ENCODE data around the gene NDUFV2.
"Not testable (repeated sequence)": the region's sequence is repeated elsewhere in the genome, so short reads cannot be mapped to it uniquely, and the experiment has no call there.

Gene NDUFV2

DNA sequence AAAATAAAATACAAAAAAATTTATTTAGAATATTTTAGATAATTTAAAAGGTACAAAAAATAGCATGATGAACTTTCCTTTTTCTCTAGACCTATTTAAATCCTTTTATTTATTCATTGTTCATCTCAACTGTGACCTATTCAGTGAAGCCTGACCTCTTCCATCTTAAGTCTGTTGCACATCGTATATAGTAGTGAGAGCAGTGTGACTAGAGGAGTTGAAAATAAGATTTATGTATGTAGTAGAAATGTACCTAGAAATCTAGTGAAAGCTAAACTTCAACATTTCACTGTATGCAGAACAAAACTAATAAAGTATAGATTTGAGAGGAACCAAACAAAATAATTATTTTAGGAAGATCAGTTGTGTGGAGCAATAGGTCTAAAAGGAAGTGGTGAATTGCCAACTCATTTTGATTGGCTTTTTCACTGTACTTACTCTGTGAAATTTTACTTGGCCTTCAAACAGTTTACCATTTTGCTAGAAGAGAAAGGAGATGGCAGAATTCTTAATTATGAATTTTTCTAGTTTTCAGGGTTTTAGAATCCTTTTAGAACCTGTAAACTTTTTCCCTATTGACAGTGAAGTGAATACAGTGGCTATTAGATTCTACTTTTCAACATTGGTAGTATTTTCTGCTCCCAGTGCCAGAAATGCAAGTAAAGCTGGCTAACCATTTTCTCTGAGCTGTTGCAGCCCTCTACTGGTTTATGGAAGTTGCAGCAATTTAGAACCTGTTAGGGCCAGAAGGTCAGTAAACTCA lies 45.1 kb downstream of the NDUFV2 start:
- in situ Hi-C loops (cut with MboI; ENCODE audit: low sequenced_read_pairs) = loop anchor here (10.0 kb wide), 1 partner anchor 73 kb away; no protein-coding TSS in a partner anchor

DNA sequence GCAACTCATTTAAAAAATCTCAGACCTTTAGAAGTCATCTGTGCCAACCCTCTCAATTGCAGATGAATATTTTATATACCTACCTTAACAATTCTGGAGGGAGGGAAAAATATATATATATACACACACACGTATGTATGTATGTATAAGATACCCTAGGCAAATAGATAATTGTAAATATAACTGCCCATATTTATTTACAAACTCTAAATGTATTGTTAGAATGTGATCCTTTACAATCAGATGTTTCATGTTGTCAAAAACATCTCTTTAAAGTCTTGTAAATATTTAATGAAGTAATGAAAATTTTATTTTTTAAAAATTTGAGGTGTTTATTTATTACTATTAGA lies 45.7 kb downstream of the NDUFV2 start:
- in situ Hi-C loops (cut with MboI; ENCODE audit: low sequenced_read_pairs) = loop anchor here (10.0 kb wide), 1 partner anchor 73 kb away; no protein-coding TSS in a partner anchor

DNA sequence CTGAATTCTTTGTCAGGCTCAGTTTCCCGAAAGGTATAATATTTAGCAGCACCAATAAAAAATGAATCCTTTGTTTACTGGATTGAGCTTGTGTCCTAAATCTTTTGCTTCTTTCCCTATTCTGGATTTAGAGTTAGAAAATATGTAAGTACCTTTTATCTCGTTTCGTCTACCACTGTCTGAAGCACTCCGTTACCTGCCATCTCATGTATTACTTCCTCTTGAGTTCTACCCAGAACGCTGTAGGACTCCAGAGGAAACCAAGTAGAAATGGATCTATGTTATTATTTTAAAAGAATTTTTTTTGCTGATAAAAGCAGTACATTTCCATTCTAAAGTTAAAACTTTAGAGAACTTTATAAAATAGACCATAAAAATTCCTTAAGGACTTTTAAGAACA lies 47.6 kb downstream of the NDUFV2 start:
- in situ Hi-C loops (cut with MboI; ENCODE audit: low sequenced_read_pairs) = no loop called here

DNA sequence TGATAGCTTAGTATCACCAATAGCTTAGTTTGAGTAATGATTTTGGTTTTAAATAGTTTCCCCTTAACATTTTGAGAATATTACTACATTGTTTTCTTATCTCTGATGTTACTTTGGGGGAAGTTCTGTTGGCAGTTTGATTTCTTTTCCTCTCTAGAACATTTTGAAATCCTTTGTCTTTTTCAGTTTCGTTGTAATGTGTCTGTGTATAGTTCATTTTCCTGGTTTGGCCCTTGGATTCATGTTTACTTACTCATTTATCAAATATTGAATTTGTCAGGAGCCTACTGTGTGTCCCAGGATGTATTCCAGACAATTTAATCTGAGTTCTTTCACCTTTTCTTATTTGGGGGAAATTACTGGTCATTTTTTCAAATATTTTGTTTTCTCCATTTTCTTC lies 50.8 kb downstream of the NDUFV2 start:
- in situ Hi-C loops (cut with MboI; ENCODE audit: low sequenced_read_pairs) = no loop called here

DNA sequence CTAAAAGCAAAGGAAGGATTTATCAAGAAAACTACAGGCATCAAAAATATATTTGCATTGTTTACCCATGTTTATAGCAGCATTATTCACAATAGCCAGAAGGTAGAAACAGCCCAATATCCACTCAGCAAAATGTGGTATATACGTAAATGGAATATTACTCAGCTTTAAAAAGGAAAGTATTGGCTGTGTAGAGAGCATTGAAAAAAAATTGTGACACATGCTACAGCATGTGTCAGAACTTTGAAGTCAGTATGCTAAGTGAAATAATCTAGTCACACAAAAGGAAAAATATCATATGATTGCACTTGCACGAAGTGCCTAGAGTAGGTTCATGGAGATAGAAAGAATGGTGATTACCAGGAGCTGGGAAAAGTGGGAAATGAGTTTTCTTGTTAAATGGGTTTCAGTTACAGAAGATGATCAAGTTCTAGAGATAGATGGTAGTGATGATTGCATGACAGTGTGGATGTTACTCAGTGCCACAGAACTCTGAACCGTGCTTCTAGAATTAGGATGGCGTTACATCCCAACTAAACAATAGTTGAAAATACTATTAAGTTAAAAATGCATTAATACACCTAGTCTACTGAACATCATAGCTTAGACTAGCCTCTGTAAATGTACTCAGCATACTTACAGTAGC lies 54.2 kb downstream of the NDUFV2 start:
- in situ Hi-C loops (cut with MboI; ENCODE audit: low sequenced_read_pairs) = no loop called here

DNA sequence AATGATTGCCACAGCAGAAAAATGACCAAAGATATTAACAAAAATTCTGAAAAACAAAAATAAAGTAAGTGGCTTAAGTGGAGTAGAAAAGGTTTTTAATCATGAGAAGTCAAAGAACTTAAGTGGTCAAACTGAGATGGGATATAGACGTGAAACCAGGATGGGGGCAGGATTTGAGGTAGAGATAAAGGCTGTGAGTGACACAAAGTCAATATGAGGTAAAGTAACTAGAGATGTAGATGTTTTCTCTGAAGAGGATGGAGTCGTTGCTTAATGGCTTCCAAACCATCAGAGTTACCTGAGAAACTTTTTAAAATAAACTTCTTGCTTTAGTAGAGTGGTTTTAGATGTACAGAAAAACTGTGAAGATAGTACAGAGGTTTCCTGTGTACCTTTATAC lies 55.3 kb downstream of the NDUFV2 start:
- in situ Hi-C loops (cut with MboI; ENCODE audit: low sequenced_read_pairs) = no loop called here

DNA sequence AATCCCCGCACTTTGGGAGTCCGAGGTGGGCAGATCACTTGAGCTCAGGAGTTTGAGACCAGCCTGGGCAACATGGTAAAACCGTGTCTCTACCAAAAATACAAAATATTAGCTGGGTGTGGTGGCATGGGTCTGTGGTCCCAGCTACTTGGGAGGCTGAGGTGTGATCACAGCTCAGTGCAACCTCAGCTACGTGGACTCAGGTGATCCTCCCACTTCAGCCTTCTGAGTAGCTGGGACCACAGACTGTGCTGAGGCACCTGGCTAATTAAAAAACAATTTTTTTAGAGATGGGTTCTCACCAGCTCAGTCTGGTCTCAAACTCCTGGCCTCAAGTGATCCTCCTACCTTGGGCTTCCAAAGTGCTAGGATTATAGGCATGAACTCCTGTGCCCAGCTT lies 57.5 kb downstream of the NDUFV2 start:
- in situ Hi-C loops (cut with MboI; ENCODE audit: low sequenced_read_pairs) = no loop called here

DNA sequence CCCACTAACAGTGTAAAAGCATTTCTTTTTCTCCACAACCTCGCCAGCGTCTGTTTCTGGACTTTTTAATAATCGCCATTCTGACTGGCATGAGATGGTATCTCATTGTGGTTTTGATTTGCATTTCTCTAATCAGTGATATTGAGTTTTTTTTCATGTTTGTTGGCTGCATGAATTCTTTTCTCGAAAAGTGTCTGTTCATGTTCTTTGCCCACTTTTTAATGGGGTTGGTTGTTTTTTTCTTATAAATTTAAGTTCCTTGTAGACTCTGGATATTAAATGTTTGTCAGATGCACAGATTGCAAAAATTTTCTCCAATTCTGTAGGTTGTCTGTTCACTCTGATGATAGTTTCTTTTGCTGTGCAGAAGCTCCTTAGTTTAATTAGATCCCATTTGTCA lies 60.2 kb downstream of the NDUFV2 start:
- in situ Hi-C loops (cut with MboI; ENCODE audit: low sequenced_read_pairs) = not testable (repeated sequence)

DNA sequence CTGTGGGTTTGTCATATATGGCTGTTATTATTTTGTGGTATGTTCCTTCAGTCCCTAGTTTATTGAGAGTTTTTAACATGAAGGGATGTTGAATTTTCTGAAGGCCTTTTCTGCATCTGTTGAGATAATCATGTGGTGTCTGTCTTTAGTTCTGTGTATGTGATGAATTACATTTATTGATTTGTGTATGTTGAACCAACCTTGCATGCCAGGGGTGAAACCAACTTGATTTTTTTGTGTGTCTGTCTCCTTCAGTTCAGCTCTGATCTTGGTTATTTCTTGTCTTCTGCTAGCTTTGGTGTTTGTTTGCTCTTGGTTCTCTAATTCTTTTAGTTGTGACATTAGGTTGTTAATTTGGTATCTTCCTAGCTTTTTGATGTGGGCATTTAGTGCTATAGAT lies 61.6 kb downstream of the NDUFV2 start:
- in situ Hi-C loops (cut with MboI; ENCODE audit: low sequenced_read_pairs) = not testable (repeated sequence)

DNA sequence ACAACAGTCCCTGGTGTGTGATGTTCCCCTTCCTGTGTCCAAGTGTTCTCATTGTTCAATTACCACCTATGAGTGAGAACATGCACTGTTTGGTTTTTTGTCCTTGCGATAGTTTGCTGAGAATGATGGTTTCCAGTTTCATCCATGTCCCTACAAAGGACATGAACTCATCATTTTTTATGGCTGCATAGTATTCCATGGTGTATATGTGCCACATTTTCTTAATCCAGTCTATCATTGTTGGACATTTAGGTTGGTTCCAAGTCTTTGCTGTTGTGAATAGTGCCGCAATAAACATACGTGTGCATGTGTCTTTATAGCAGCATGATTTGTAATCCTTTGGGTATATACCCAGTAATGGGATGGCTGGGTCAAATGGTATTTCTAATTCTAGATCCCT lies 63.4 kb downstream of the NDUFV2 start:
- in situ Hi-C loops (cut with MboI; ENCODE audit: low sequenced_read_pairs) = not testable (repeated sequence)

DNA sequence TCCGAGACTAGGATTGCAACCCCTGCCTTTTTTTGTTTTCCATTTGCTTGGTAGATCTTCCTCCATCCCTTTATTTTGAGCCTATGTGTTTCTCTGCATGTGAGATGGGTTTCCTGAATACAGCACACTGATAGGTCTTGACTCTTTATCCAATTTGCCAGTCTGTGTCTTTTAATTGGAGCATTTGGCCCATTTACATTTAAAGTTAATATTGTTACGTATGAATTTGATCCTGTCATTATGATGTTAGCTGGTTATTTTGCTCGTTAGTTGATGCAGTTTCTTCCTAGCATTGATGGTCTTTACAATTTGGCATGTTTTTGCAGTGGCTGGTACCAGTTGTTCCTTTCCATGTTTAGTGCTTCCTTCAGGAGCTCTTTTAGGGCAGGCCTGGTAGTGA lies 67.0 kb downstream of the NDUFV2 start:
- in situ Hi-C loops (cut with MboI; ENCODE audit: low sequenced_read_pairs) = not testable (repeated sequence)

DNA sequence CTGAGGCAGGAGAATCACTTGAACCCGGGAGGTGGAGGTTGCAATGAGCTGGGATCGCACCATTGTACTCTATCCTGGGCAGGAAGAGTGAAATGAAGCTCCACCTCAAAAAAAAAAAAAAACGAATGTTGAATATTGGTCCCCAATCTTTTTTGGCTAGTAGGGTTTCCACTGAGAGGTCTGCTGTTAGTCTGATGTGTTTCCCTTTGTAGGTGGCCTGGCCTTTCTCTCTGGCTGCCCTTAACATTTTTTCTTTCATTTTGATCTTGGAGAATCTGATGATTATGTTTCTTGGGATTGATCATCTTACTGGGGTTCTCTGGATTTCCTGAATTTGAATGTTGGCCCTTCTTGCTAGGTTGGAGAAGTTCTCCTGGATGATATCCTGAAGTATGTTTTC lies 69.4 kb downstream of the NDUFV2 start:
- in situ Hi-C loops (cut with MboI; ENCODE audit: low sequenced_read_pairs) = not testable (repeated sequence)

DNA sequence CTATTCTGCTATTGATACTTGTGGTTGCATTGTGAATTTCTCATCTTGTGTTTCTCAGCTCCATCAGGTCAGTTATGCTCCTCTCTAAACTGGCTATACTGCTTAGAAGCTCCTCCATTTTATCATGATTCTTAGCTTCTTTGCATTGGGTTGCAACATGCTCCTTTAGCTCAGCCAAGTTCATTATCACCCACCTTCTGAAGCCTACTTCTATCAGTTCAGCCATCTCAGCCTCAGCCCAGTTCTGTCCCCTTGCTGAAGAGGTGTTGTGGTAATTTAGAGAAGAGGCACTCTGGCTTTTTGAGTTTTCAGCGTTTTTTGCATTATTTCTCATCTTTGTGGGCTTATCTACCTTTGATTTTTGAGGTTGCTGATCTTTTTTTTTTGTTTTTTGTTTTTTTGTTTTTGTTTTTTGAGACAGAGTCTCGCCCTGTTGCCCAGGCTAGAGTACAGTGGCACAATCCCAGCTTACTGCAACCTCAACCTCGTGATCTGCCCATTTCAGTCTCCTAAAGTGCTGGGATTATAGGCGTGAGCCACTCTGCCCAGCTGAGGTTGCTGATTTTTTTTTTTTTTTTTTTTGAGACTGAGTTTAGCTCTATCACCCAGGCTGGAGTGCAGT lies 70.1 kb downstream of the NDUFV2 start:
- in situ Hi-C loops (cut with MboI; ENCODE audit: low sequenced_read_pairs) = no loop called here

DNA sequence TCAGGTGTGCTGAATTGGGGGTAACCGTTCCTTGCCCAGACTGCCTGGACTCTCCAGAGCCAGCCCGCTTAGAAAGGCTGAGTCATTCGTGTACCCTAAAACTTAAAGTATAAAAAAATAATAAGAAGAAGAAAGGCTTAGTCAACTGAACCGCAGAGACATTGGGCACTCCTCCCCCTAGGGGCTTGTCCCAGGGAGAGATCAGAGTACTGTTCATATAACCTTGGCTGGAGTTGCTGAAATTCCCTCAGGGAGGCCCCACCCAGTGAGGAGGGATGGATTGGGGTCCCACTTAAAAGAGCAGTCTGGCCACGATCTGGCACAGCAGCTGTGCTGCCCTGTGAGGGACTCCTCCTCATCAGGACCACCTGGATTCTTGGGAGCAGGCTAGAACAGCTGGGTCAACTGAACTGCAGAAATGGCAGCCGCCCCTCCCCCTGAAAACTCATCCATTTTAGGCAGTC lies 71.3 kb downstream of the NDUFV2 start:
- in situ Hi-C loops (cut with MboI; ENCODE audit: low sequenced_read_pairs) = no loop called here

DNA sequence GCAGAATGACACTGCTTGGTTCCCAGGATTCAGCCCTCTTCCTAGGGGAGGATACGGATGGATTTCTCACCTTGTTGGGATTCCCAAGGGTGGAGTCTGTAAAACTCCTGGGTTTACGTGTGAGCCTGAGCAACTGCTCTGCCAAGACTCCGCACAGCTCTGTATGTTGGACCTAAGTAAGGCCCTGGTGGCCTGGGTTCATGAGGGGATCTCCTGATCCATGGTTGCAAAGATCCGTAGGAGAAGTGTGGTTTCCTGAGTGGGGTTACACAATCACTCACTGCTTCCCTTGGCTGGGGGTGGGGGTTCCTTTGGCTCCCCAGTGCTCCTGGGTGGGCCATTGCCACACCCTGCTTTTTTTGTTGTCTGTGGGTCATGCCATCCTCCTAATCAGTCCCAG lies 71.8 kb downstream of the NDUFV2 start:
- in situ Hi-C loops (cut with MboI; ENCODE audit: low sequenced_read_pairs) = no loop called here

DNA sequence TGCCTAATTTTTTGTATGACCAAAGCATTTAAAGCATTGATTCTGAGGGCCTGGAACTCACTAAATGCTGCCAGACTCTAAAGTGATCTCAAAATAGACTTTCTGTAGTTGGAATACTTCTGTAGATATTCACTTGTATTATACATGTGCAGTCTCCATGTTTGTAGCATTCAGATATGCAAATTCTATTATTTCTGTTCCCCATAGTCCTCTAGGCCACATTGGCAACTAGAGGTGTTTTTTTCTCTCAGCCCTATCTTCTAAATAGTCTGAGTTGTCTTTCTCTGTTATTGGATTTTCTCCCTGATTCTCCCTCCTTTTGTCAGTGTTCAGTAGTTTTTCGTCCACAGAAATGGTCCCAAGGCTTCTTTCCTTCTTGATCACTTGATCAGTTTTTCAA lies 72.6 kb downstream of the NDUFV2 start:
- in situ Hi-C loops (cut with MboI; ENCODE audit: low sequenced_read_pairs) = no loop called here

DNA sequence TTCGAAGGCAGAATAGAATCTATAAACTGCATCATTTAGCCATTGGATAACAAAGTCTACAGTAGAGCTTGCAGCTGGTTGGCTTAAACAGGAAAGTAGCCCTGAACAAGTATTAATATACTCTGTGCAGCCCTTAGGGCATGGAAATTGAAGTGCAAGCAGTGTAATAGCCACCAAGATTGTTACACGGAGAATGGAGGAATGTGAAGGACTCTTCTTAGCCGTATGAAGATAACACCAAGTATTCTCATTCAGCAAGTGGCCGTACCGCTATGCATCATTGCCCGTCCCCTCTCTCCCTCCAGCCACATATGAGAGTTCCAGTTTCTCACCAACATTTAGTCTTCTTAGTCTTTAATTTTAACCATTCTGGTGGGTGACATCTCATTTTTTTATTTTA lies 74.5 kb downstream of the NDUFV2 start:
- in situ Hi-C loops (cut with MboI; ENCODE audit: low sequenced_read_pairs) = no loop called here

DNA sequence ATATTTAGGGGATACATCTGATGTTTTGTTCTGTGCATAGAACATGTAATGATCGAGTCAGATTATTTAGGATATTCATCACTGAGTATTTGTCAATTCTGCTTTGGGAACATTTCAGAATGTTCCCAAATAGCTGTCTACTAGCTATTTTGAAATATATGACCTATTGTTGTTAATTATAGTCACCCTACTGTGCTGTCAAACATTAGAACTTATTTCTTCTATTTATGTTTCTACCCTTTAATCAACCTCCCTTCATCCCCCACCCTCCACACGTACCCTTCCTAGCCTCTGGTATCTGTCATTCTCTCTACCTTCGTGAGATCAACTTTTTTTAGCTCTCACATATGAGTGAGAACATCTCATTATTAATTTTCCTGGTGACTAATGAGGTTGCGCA lies 75.0 kb downstream of the NDUFV2 start:
- in situ Hi-C loops (cut with MboI; ENCODE audit: low sequenced_read_pairs) = no loop called here

DNA sequence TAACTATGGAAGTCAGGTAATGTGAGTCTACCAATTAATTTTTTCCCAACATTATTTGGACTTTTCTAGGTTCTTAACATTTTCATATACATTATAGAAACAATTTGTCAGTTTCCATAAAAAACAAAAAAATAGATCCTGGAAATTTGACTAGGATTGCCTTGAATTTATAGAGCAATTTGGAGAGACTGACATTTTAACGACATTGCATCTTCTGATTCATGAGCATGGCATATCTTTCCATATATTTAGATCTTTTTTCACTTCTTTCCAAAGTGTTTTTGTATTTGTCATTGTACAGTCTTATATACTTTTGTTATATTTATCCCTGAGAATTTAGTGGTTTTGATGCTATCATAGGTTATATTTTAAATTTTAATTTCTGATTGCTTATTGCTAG lies 76.1 kb downstream of the NDUFV2 start:
- in situ Hi-C loops (cut with MboI; ENCODE audit: low sequenced_read_pairs) = no loop called here

DNA sequence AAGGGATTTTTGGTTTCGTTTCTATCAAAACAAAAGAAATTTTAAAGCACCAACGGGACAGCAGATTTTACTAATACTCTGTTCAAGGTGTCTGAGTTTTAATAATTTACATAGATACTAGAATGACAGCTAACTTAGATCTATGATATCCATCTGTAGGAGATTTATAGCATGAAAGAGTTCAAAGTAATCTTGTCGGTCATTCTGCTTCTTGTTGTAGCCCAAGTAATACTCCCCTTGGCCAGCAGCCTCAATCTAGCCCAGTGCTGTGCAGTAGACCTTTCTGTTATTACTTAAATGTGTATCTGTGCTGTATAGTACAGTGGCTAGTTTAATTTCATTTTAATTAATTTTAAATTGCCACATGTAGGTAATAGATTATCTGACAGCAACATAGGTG lies 78.8 kb downstream of the NDUFV2 start:
- in situ Hi-C loops (cut with MboI; ENCODE audit: low sequenced_read_pairs) = no loop called here

DNA sequence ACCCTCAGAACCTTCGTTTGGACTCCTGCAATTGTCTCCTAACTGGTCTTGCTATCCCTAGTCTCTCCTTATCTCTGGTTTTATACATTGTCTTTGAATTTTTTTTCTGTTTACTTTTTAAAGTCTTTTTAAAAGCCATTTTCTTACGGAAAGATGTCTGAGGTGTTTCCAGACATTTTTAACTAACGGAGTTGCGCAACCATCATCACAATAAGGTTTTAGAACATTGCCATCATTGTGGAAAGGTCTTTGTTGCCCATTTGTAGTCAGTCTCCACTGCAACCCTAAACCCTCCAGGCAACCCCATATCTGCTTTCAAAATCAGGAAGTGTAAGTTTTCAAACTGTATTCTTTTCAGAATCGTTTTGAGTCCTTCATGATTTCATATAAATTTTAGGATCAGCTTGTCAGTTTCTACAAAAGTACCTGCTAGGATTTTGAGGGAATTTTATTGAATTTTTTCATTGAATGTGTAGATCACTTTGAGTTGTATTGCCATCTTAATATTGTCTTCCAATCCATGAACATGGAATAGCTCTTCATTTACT lies 80.4 kb downstream of the NDUFV2 start:
- in situ Hi-C loops (cut with MboI; ENCODE audit: low sequenced_read_pairs) = no loop called here
